HEK293T (cell line): Measurements from ENCODE around the gene KCNIP1.

Experiments used
- CTCF ChIA-PET: fragments of 350-600 bp; formaldehyde crosslinking; extraction: SDS; loops from one replicate; lab custom pipeline; 2021; ENCODE audit warnings: antibody characterized with exemption, inconsistent platforms; lab: Yijun Ruan, JAX
- POLR2A ChIA-PET: fragments of 350-600 bp; formaldehyde crosslinking; extraction: SDS; loops from one replicate; lab custom pipeline; 2020; ENCODE audit warnings: antibody characterized with exemption, inconsistent platforms; lab: Yijun Ruan, JAX
- DNase-seq: peaks from one replicate; pipeline ENCODE4 v3.0.0; 2012; ENCODE audit warnings: mixed read lengths; ENCODE audit errors: extremely low spot score
- ARNT ChIP-seq: fragments of 450-650 bp; IDR thresholded peaks from 2 replicates; pipeline ENCODE4 v1.6.1; 2017; ENCODE audit warnings: mild to moderate bottlenecking
- BHLHE40 ChIP-seq: fragments of 450-650 bp; IDR thresholded peaks from 2 replicates; pipeline ENCODE4 v1.6.1; 2016; ENCODE audit warnings: mild to moderate bottlenecking, moderate library complexity, borderline replicate concordance
- CTBP1 ChIP-seq: fragments of 450-650 bp; IDR thresholded peaks from 2 replicates; pipeline ENCODE4 v1.6.1; 2016; ENCODE audit warnings: borderline replicate concordance
- ELF4 ChIP-seq: fragments of 450-650 bp; IDR thresholded peaks from 2 replicates; pipeline ENCODE4 v1.6.1; 2017; ENCODE audit warnings: antibody characterized with exemption
- FOXA1 ChIP-seq: fragments of 450-650 bp; IDR thresholded peaks from 2 replicates; pipeline ENCODE4 v1.6.1; 2016; ENCODE audit warnings: mild to moderate bottlenecking
- FOXK2 ChIP-seq: fragments of 450-650 bp; IDR thresholded peaks from 2 replicates; pipeline ENCODE4 v1.6.1; 2016; ENCODE audit warnings: mild to moderate bottlenecking
- FOXM1 ChIP-seq: fragments of 450-650 bp; IDR thresholded peaks from 2 replicates; pipeline ENCODE4 v1.6.1; 2017; ENCODE audit warnings: mild to moderate bottlenecking, borderline replicate concordance
- HDGF ChIP-seq: fragments of 450-650 bp; IDR thresholded peaks from 2 replicates; pipeline ENCODE4 v1.6.1; 2017; ENCODE audit warnings: antibody characterized with exemption, borderline replicate concordance
- L3MBTL2 ChIP-seq: fragments of 450-650 bp; conservative IDR thresholded peaks from 2 replicates; pipeline ENCODE4 v1.6.1; 2016; ENCODE audit warnings: mild to moderate bottlenecking
- LEF1 ChIP-seq: fragments of 450-650 bp; IDR thresholded peaks from 2 replicates; pipeline ENCODE4 v1.6.1; 2017; ENCODE audit warnings: mild to moderate bottlenecking, borderline replicate concordance
- NFRKB ChIP-seq: fragments of 450-650 bp; IDR thresholded peaks from 2 replicates; pipeline ENCODE4 v1.6.1; 2016; ENCODE audit warnings: mild to moderate bottlenecking, moderate library complexity
- SP1 ChIP-seq: fragments of 450-650 bp; IDR thresholded peaks from 2 replicates; pipeline ENCODE4 v1.6.1; 2017
- SUZ12 ChIP-seq: fragments of 450-650 bp; IDR thresholded peaks from 2 replicates; pipeline ENCODE4 v1.6.1; 2016; ENCODE audit warnings: mild to moderate bottlenecking
- TARDBP ChIP-seq: fragments of 450-650 bp; IDR thresholded peaks from 2 replicates; pipeline ENCODE4 v1.6.1; 2016
- ZNF384 ChIP-seq: fragments of 450-650 bp; IDR thresholded peaks from 2 replicates; pipeline ENCODE4 v1.6.1; 2016
- TF ChIP-seq, protein P1 (sequence below): fragments of 450-650 bp; IDR thresholded peaks from 2 replicates; pipeline ENCODE4 v1.6.1; 2016

The KCNIP1 gene

GRCh38 chr5:170614065-170614490 lies 110.3 kb downstream of the KCNIP1 start:
- no peak for DNase-seq
- ChIA-PET POLR2A (no interaction called here), CTCF (no interaction called here)

GRCh38 chr5:170614720-170615119 lies 110.9 kb downstream of the KCNIP1 start:
- ChIA-PET POLR2A (interaction anchor here (0.6 kb wide), 1 partner anchor 16 kb away, joined by 3 read pairs; no protein-coding TSS in a partner anchor), CTCF (no interaction called here)
- TF ChIP-seq FOXA1, result no peak
- no peak for DNase-seq

More at GRCh38 chr5:170614065-170614490, 110.3 kb downstream of the KCNIP1 start:
- TF ChIP-seq FOXM1 (no peak), ELF4 (no peak), FOXK2 (no peak), SUZ12 (no peak), ZNF384 (no peak), L3MBTL2 (no peak), BHLHE40 (no peak), HDGF (no peak), TARDBP (no peak), FOXA1 (no peak)
- TF ChIP-seq, protein P1, sequence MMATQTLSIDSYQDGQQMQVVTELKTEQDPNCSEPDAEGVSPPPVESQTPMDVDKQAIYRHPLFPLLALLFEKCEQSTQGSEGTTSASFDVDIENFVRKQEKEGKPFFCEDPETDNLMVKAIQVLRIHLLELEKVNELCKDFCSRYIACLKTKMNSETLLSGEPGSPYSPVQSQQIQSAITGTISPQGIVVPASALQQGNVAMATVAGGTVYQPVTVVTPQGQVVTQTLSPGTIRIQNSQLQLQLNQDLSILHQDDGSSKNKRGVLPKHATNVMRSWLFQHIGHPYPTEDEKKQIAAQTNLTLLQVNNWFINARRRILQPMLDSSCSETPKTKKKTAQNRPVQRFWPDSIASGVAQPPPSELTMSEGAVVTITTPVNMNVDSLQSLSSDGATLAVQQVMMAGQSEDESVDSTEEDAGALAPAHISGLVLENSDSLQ, result no peak

DNA sequence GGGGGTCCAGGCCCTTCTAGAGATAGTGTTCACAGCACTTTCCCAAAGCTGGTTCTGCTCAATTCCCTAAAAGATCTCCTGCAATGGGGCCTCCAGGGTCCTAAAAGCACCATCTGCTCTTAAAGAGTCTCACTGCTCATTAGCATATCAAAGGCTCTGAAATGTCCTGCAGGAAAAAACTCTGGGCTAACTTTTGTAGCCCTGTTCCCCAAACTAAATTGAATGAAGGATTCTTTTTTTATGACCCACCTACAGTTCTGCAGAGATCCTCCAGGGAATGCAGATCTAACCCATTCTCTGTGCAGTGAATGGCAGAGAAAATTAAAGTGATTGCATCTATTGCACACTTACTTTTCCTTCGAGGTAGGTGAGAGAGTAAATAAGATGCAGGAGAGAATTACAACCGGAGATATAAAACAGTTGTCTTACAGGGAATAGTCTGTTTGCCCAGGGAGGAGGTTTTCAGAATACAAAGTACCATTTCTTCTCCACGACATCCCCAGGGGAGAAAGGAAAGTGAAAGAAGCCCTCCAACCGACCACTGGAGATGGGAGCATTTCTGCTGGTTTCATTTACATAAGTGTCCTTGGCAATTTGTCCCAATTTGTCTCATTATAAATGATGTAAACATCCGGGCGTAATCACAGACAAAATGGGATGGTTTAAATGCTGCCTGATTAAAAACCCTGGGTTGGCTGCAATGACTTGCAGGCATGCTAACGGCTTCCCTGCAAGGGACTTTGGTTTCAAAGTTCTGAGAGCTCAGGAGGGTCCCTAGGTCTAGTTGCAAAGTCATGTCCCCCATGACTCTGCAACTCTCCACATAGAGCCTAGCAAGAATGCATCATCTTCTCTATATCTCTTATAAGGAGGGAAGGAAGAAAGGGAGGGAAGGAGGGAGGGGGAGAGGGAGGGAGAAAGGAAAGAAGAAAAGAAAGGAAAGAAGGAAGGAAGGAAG lies 114.0 kb downstream of the KCNIP1 start:
- POLR2A ChIA-PET, result no interaction called here
- TF ChIP-seq, protein P1, result no peak
- no peak for TF ChIP-seq FOXK2
- TF ChIP-seq HDGF, result no peak
- TF ChIP-seq TARDBP, result no peak
- no peak for TF ChIP-seq ELF4
- TF ChIP-seq L3MBTL2, result no peak
- no peak for TF ChIP-seq ARNT
- TF ChIP-seq FOXA1, result no peak
- no peak for TF ChIP-seq FOXM1
- no peak for TF ChIP-seq SUZ12
- TF ChIP-seq BHLHE40, result no peak
- no peak for TF ChIP-seq ZNF384
- no peak for DNase-seq
- CTCF ChIA-PET, result interaction anchor here (1.1 kb wide), 1 partner anchor 14 kb away, joined by 5 read pairs; no protein-coding TSS in a partner anchor

DNA sequence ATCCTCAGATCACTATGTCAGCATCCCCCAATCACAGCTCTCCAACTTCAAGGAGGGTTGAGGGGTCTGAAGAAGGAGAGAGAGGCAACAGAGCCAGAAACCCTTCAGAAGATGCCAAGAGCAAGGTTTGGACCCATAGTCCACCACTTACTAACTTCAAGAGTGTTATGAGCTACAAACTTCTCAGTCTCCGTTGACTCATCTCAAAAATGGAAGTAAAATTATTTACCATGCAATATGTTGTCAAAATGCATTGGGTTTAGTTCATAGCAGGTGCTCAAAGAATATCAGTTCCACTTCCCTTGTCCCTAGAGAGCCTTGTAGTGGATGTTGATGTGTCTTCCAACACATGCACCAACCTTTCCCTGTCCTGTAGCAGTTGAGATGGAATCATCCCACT lies 116.0 kb downstream of the KCNIP1 start:
- DNase-seq, result no peak
- POLR2A ChIA-PET, result no interaction called here
- CTCF ChIA-PET, result interaction anchor here (1.5 kb wide), 1 partner anchor 12 kb away, joined by 6 read pairs; no protein-coding TSS in a partner anchor
- no peak for TF ChIP-seq HDGF
- no peak for TF ChIP-seq FOXA1
- no peak for TF ChIP-seq L3MBTL2
- TF ChIP-seq ARNT, result no peak
- no peak for TF ChIP-seq SUZ12
- no peak for TF ChIP-seq NFRKB
- no peak for TF ChIP-seq FOXK2
- TF ChIP-seq, protein P1, result no peak
- TF ChIP-seq LEF1, result no peak
- TF ChIP-seq TARDBP, result no peak
- no peak for TF ChIP-seq FOXM1
- TF ChIP-seq SP1, result no peak
- TF ChIP-seq CTBP1, result no peak
- TF ChIP-seq ZNF384, result no peak
- no peak for TF ChIP-seq ELF4
- no peak for TF ChIP-seq BHLHE40

DNA sequence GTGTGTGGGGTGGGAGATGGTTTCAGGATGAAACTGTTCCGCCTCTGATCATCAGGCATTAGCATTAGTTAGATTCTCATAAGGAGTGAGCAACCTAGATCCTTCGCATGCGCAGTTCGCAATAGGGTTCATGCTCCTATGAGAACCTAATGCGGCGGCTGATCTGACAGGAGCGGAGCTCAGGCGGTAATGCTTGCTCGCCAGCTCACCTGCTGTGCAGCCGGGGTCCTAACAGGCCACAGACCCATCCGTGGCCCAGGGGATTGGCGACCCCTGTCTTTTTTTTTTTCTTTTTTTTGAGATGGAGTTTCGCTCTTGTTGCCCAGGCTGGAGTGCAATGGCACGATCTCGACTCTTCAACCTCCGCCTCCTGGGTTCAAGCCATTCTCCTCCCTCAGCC lies 119.1 kb downstream of the KCNIP1 start:
- CTCF ChIA-PET, result interaction anchor here (1.8 to 3.3 kb wide), 2 partner anchors 10 to 188 kb away, joined by 6 to 22 read pairs; no protein-coding TSS in a partner anchor
- DNase-seq, result no peak
- POLR2A ChIA-PET, result interaction anchor here (0.7 kb wide), 1 partner anchor 192 kb away, joined by 3 read pairs; no protein-coding TSS in a partner anchor
- TF ChIP-seq SUZ12 (no peak), HDGF (no peak), CTBP1 (no peak), ZNF384 (no peak), BHLHE40 (no peak), FOXM1 (no peak), NFRKB (no peak), ELF4 (no peak), FOXA1 (no peak), L3MBTL2 (no peak), FOXK2 (no peak), SP1 (no peak)
- TF ChIP-seq, protein P1, result no peak
